ENCODE measurements around the gene KCNK7.

KCNK7 gene

DNA sequence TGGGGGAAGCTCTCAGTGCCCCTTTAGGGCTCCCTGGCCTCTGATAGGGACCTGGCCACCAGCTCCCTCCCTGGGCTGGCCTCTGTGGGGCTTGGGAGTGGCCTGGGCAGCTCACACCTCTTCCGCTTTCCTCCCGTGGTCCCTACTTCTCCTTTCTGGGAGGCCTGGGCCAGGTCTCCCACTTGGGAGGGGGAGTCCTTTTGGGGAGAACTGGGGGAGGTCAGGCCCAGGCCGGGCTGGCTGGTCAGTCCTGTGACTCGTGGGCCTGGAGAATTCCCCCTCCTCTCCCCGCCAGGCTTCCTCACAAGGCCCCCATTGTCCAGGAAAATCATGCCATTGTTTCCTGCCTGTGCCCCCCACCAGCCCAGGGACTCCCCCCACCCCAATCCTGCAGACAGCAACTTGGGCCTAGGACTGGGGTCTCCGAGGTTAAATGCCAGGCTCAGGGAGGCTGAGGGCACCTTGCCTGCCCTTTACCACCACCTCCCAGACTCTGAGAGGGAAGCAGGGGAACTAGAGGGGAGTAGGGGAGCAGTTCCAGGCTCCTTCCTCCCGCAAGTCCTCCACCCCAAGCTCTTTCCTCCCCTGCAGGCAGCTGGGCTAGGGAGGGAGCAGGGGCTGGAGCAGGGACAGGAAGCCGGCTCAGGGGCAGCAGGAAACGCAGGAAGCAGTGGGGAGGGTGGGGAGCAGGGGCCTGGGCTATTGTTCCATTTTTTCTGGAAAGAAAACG is 15.6 kb upstream of the KCNK7 start:
- DNase-seq (ENCODE audit: low read depth): no peak

DNA sequence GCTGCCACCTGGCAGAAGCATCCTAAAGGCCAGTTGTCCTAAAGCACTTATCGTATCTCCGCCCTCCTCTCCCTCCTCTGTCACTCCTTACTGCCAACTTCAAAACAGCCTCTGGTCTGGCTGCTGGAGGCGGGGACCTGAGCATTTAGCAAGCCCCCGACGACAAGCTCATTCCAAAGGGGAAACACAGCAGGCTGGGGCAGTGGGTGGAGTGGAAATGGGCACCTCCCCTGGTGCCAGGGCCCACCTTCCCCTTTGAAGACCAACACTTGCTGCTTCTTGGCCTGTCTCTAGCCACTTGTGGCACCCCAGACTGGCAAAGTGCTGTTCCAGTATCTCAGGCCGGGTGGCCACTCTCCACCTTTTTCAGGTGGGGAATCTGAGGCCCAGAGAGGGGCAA is 14.8 kb upstream of the KCNK7 start:
- DNase-seq (ENCODE audit: low read depth): no peak

DNA sequence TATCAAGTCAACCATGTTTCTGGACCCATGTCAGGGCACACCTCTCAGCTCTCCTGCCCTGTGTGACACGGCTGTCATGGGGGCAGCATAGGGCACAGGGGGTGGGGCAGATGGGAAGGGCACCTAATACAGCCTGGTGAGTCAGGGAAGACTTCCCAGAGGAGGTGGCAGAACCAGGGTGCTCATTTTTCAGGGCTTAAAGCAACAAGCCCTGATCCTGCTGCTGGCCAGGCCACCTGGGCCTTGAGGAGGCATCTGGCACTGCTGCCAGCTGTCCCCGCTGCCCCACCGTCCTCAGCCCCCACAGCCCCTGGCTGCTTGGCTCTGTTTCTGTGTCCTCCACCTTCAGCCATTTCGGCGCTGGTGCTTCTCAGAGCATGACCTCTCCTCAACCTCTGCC is 14.1 kb upstream of the KCNK7 start:
- no peak for DNase-seq (ENCODE audit: low read depth)

DNA sequence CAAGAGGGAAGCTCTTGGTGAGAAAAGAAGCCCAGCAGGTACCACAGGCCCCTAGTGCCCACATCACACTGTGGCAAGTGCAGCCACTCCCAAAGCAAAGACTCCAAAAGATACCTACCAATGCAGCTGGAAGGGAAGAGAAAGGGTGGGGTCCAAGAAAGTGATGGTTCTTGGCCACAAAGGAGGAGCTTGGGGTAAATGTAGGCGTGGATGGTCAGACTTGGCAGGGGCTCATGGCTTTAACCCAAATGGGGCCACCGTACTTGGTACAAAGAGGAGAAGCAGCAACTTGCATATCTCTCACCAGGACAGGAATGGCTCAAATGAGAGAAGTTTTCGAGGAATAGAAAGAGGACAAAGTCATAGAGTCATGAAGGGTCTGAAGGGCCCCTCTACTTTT is 13.6 kb upstream of the KCNK7 start:
- DNase-seq (ENCODE audit: low read depth): no peak

DNA sequence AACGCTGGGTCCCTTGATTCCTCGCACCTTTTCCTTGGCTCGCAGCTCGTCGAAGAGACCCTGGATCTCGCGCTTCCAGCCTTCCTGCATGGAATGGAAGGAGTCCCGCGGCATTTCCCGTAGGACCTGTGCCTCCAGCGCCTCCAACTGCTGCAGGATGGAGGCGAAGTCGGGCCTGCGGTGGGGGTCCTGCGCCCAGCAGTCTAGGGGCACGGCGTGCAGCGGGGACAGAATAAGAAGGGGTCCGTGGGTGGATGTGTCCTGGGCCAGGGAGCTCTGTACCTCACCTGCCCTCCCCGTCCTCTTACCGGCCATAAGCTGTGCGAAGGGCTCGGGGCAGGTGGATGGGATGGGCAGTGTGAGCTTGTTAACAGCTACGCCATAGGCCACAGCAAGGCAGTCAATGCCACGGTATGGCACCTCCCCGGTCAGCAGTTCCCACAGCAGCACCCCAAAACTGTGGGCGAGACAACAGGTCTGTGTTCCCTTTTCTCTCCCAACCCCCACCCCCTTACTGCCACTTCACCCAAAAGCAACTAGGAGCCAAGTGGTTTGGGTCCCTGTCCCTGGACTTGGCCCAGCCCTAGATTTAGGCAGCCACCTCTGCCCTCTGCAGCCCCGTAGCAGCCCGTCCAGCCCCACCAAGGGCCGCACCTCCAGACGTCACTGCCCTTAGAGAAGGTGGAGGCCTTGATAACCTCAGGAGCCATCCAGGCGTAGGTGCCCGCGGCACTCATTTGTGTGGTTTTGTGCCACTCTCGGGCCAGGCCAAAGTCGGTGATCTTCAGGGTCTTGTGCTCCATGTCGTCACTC is 12.2 kb upstream of the KCNK7 start:
- DNase-seq (ENCODE audit: low read depth): no peak

DNA sequence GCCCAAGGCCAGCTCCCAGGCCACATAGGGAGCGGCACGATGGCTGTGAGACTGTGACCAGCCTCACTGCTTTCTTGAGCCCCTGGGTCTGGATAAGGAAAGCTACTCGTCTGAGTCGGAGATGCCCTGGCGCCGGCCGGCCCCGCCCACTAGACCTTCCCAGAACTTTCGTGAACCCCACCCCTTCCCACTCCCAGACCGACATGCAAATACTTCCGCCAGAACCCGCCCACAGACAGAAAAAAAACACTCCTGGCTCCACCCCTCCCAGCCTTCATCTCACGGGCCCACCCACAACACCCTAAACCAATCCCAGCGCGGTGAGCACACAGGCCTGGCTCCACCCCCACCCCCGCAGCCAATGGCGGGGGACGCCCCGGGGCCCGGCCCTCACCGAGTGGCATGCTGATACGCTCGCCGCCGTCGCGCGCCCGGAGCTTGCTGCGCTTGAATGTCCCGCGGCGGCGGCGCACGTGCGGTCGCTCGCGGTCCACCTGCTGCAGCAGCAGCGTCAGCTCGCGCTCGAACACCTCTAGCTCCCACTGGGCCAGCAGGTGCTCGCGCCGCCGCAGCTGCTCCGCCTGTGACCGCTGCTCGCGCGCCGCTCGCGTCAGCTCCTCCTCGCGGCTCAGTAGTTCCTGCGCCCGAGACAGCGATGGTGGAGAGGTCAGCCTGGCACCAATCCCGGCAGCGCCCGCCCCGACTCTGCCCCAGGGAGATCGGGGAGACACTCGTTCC is 11.4 kb upstream of the KCNK7 start:
- no peak for DNase-seq (ENCODE audit: low read depth)

DNA sequence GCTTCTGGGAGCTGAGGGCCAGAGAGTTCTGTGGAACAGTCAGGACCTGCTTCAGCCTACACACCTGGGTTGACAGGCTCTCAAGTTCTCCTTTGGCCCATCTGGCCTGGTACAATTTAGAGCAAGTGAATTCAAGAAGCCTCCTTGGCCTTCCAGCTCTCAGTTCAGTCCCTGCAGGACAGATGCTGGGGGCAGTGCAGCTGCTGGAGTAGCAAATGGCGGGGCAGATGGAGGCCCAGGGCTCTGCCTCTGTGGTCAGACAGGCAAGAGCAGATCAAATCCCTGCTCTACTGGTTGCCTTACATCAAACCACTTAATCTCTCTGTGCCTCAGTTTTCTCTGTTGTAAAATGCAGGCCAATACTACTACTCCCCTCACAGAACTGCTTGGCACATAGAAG is 8.7 kb upstream of the KCNK7 start:
- DNase-seq (ENCODE audit: low read depth): no peak

DNA sequence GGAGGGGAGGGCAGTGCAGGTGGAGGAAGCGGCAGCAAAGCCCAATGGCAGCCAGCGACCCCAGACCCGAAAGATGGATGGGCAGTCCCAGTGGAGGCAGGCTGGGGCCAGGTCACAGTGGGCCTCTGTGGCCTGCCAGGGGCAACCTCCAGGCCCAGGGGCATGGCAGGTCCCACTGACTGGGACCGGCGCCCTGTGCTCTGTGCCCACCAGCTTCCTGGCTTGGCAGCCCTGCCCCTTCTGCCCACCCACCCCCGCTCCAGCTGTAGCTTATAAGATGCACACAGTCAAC is 4.3 kb upstream of the KCNK7 start:
- no peak for DNase-seq (ENCODE audit: low read depth)

DNA sequence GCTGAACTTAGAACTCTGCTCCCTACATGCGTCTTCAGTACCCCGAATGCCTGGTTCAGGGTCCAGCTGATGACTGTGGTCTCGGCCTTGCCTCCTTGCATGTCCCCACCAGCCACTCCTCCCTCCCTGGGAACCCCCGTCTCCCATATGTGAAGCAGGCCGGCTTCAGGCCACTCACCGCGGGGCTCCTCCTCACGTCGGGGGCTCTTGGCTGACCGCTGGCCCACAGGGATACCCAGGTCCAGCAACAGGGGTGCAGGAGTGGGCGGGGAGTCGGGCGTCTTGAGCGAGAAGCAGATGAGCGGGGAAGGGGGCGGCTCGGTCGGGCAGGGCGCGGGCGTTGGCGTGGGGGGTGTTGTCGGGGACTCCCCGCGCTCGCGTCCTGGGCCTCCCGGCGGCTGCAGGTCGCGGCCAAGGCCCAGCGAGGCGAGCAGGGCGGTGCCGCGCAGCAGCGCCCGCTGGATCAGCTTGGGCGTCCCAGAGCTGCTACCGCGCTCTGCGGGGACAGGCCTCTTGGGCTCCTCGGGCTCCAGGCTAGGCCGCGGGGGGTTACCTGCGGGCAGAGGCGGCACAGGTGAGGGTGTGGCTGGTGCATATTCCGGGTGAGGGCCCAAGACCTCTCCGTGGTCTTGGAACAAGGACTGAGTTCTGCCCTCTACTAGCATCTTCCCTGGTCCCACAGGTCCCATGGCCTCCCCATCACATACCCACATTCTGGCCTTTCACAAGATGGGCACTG is 3.8 kb upstream of the KCNK7 start:
- DNase-seq (ENCODE audit: low read depth): no peak

DNA sequence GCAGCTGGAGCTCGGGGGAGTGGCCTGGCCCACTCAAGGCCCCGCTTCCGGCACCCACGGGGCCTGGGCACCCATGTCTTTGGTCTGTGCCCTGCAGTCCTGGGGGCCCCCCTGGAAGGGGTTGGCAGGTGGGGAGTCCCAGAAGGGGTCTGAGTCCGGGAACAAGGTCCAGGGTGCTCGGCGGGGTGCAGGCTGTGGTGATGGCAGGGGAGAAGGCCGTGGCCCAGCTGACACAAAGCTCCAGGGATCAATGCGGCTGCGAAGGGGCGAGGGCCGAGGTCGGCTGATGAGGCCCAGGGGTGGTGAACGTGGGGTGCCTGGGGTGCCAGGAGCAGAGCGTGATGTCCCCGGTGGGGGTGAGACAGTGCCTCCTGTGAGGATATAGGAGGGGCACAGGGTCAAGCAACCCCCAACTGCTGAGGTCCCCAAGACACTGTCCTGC is 2.7 kb upstream of the KCNK7 start:
- DNase-seq (ENCODE audit: low read depth): no peak

DNA sequence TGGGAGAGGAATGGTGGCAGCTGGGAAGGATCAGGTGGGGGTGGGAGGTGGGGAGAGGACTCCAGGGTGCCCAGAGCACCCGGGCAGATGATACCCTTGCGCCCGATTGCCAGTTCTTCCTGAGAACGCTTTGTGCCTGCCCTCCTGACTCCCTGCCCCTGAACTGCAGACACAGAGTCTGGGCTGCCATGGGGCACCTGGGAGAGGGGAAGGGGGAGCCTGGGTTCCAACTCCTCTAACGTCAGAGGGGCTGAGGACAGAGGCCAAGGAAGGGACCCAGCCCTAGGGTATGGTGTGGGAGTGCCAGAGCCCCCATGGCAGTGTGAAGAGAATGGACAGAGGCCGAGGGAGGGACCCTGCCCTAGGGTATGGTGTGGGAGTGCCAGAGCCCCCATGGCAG is 920 bp upstream of the KCNK7 start:
- no peak for DNase-seq (ENCODE audit: low read depth)

DNA sequence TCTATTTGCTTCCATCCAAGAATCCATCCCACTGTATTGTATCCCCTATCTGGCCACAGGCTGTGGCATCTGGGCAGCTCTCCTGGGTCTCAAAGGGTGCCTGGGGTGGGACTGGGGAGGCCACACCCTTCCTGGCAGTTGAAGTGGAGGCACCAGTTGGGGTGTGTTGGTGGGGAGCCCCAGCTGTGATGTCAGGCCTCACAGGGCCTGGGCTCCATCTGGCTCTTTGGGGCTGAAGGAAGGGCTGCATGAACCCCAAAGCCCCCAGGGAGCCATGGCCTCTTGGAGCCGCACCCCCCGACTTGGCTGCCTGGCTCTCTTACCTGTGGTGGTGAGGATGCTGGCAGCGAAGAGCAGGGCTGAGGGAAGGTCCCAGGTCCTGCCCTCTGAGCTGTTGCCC is 469 bp downstream of the KCNK7 start:
- no peak for DNase-seq (ENCODE audit: low read depth)

DNA sequence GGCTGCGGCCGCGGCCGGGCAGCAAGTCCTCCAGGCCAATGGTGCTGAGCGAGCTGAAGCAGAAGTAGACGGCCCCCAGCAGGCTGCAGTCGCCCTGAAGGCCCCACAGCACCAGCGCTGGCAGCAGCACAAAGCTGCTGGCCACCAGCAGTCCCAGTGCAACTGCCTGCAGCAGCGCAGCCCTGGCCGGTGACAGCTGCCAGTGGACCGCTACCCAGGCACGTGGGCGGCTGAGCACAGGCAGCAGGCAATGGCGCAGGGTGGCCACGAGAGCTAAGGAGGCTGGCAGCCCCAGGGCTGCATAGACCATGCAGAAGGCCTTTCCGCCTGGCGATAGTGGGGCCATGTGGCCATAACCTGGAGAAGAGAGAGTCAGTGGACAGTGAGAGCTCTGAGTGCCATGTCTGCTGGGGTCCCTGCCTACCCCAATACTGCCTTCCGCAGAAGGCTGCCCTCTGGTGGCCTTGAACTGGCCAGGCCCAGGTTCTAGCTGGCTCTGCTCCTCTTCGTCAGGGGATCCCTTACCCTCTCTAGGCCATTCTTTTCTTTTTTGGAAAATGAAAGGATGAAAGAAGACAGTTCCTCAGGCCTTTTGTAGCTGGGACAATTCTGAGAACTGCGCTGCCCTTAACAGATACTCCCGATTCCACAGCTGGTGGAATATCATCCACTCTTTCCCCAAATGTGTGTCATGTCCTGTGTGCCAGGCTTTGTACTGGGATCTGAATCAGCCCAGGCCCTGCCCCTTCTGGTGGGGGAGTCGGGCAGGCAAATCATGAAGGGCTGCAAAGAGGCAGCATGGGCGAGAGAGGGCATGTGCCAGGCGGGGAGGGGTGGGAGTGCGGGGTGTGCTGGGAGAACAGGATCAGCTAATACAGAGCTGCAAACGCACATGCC is 1.8 kb downstream of the KCNK7 start:
- no peak for DNase-seq (ENCODE audit: low read depth)

DNA sequence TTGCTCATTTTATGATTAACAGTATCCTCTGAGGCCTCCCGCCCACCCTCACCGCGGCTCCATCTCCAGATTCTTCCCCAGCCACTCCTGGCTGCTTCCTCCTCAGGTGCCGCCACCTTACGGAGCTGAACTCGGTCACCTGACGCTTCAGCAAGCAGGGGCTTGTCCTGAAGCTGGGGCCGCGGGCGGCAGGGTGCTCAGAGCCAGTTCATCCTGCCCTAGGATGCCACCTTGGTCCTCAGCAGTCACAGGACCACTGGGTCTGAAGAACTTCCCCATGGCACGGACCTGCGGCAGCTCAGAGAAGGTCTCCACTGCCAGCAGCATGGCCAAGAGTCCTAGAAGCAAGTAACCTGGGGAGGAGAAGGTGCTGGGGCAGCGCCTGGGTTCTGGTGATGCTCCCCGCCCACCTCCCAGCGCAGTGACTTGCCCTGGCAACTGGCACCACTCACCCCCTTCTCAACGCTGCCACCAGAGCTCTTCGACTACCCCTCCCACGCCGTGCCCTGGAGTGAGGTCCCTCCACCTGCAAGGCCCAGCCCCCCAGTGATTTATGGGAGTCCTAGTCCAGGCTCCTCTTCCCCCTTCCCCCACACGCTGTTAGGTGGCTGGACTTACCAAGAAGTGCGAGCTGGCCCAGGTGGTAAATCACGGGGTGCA is 2.6 kb downstream of the KCNK7 start:
- DNase-seq (ENCODE audit: low read depth): no peak

DNA sequence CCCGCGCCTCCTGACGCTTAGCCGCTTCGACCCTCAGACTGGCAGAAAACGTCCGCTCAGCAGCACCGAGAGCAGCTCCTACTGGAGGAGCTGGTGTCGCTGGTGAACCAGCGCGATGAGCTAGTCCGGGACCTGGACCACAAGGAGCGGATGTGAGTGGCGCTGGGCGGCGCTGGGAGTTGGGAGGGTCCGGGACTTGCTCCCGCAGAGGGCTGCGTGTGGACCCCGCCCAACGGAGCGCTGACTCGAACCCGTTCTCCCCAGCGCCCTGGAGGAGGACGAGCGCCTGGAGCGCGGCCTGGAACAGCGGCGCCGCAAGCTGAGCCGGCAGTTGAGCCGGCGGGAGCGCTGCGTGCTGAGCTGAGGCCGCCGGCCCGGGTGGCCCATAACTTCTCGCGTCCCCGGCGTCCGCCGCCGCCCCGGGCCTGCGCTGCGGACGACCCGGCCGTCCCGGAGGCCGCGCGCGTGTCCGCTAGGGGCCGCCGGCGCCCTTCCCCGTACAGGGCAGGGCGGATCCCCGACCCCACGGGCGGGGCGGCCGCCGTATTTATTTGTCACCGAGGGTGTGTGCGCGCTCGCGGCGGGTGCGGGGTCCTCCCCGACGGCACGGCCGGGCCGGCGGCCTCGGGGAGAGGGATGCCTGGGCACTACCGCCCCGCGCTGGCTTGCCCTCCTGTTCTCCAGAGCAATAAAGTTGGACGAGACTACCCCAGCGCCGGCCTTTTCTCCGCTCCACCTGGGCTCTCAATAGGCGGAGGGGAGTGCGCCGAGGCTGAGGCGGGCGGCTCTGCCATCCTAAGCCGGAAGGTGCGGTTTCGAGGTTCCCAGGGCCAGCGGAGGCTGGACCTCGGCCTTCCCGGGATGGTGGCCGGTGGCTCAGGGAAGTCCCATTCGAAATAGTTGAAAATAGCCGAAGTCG is 3.4 kb downstream of the KCNK7 start:
- no peak for DNase-seq (ENCODE audit: low read depth)

DNA sequence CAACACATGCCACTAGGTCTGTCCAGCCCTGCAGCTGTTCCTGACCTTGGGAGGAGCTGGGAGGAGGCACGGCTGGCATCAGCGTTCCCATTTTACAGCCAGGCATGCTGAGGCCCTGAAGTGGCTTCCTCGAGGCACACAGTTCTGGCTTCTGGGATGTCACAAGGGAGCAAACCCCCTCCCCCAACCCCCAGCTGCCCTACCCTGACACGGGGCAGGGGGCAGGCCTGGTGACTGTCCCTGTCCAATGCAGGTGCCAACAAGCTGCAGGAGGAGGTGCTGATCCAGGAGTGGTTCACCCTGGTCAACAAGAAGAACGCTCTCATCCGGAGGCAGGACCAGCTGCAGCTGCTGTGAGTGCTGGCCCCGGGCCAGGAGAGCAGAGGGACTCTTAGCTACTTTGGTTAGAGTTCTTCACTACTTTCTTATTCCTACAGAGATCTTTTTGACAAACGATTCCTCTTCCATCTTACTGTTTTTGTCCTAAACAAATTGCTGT is 5.3 kb downstream of the KCNK7 start:
- no peak for DNase-seq (ENCODE audit: low read depth)

DNA sequence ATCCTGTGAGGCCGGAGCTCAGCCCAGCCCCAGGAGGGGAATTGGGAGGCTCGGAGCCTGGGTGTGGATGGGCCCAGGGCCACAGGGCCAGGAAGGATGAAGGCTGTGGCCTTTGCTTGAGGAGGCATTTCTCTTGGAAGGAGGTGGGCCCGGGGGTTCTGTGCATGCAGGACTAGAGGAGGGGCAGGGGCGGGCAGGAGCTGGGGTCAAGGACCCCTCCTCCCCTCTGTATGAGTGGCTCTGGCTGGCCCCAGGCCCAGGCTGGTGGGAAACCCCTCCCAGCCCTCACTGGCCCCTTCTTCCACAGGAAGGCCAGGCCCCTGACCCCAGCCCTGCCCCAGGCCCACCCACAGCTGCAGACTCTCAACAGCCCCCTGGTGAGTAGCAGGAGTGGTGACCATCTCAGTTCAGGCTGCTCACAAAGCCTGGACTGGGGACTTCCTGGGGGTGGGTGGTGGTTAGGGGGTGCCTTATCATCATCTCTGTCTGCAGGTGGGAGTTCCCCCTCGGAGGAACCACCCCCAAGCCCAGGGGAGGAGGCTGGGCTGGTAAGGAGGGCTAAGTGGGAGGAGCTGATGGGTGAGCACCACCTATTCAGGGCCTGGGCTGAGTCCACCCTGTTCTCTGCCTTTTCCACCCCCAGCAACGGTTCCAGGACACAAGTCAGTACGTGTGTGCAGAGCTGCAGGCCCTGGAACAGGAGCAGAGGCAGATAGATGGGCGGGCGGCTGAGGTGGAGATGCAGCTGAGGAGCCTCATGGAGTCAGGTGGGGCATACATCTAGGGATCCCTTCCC is 6.0 kb downstream of the KCNK7 start:
- no peak for DNase-seq (ENCODE audit: low read depth)

DNA sequence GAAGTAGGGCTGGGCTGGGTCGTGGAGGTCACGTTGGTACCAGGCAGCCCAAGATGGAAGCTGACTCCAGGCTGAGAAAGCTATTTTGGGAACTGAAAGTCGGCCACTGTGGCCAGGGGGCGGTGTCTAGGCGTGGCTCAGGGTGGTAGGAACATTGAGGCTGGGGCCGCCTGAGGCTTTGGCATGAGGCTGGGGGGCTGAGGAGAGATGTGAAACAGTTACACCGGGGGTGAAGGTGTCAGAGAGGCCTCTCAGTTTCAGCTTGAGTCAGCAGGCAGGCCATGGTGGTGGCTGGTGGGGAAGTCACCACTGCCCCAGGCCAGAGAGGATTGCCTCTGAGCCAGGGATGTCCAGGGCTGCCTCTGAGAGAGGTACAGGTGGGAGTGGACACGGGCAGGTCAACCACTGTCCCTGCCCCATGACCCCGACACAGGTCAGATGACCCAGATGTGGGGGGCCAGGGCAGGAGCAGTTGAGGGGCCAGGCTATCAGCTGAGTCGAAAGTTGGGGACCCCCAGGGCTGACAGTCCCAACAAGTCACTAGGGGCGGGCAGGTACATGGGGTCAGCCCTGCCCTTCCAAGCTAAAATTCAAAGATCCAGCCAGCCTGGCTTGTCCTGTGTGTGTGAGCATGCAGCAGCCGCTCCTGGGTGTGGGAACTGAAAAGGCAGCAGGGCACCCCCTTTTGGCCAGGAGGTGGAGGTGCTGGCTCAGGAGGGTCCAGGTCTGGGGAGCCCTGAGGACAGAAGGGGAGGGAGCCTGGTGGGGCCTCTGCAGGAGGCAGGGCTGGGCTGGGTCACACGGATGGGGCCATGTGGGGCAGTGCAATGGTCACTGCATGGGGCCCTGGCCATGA is 7.2 kb downstream of the KCNK7 start:
- peak; percentile 42 for DNase-seq (ENCODE audit: low read depth)

All from stimulated activated CD8-positive, alpha-beta memory T cell treated with anti-CD3 and anti-CD28 coated beads, Interleukin-15, amount 100 ng/mL, for 1 hour (primary cell).